HG03064 (cell line): ENCODE results near the gene PGP.
"Not testable (repeated sequence)": the region's sequence is repeated elsewhere in the genome, so short reads cannot be mapped to it uniquely, and the experiment has no call there.

Experiments used
- ATAC-seq: cut with Tn5 transposase; IDR thresholded peaks from one replicate; pipeline ENCODE4 v1.9.1; 2021; ENCODE audit warnings: low read depth; ENCODE audit not compliant: unreplicated experiment

PGP gene

DNA sequence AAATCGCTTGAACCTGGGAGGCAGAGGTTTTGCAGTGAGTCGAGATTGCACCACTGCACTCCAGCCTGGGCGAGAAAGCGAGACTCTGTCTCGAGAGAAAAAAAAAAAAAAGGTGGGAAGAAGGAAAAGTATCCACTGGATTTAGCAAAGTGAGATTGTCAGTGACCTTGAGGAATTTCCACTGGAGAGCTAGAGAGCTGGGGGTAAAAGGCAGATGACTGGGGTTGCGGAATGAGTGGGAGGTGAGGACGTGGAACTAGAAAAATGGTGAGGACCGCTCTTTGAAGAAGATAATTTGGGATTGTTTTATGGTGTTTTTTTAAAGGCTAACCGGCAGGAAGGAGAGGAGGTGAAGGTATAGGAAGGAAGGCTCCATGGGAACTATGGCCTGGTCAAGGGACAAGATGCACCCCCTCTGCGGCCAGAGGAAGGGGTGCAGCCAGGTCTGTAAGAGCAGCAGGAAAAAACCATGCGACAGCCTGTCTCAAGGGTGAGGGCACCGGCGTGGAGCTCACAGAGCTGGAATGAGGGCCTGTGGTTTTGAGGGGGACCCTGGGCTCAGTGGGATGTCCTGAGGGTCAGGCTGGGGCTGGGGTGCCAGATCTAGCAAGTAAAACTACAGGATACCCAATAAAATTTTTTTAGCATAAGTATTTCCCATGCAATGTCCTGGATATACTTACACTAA, 10.1 kb downstream of the PGP start:
- ATAC-seq: no peak

DNA sequence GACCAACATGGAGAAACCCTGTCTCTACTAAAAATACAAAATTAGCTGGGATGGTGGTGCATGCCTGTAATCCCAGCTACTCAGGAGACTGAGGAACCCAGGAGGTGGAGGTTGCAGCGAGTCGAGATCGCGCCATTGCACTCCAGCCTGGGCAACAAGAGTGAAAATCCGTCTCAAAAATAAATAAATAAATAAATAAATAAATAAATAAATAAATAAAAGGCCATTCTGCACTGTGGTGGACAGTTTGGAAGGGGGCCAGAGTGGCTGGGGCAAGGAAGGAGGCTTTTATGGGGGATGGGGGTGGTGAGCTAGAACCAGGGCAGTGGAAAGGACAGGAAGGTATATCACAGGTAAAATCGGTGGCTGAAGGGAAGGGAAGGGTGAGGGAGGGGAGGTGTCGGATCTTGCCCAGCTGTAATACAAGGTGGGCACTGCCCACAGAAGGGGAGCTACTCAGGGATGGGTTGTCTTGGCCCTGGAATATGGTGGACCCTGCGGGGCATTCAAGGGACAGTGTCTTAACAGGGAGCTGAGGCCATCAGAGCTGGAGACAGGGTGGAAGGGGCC, 11.4 kb downstream of the PGP start:
- ATAC-seq: not testable (repeated sequence)

DNA sequence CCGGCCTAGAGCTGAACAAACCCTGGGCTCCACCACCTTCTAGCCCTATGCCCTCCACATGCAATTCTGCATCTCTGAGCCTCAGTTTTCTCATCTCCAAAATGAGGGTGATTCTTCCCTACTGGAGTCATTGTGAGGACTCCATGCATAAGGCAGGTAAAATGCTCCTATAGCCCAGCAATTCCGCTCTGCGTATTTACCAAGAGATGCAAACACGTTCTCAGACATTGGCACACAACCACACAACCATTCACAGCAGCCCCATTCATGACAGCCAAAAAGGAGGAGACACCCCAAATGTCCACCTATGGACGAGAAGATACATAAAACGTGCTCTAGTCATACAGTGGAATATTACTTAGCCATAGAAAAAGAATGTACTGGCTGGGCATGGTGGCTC, 14.3 kb downstream of the PGP start:
- no peak for ATAC-seq

DNA sequence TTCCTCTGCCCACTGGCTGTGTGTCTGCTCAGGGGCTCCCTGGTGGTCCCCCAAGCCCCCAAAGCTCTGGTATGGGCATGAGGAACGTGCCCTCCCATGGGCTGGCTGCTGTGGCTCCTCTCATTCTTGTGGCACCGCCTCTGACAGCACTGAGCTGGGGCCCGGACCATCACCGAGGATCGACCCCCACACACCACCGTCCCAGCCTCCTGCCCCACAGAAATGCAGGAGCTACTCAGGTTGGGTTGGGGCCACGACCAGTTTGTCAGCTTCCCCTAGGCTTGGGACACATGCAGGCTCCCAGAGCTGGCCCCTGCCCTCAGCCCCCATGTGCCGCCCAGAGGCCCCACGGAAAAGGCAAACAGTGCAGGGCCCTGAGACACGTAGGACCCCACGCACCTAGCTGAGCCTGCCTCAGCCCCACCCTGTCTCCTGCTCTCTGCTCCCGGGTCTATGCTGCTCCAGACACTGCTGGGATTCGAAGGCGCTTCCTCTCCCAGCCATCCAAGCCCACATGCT, 15.0 kb downstream of the PGP start:
- ATAC-seq: no peak

- no peak for ATAC-seq
Observed at GRCh38 chr16:2199095-2199494, 15.5 kb downstream of the PGP start.

GRCh38 chr16:2198283-2198682, 16.4 kb downstream of the PGP start:
- ATAC-seq: no peak

DNA sequence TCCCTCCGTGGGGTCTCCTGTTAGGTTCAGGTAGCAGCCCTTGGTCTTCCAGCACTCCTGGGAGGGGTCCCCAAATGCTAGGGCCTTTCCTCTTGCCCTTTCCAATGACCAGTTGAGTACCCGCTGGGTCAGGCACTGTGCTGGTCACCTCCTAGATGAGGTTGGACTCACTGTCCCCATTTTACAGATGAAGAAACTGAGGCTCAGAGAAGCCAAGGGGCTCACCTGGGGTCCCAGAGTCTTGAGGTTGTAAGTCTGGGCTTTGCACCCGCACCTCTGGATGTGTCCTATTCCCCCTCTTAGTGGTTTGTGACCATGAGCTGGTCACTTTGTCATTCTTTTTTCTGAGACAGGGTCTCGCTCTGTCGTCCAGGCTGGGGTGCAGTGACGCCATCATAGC, 16.9 kb downstream of the PGP start:
- no peak for ATAC-seq

DNA sequence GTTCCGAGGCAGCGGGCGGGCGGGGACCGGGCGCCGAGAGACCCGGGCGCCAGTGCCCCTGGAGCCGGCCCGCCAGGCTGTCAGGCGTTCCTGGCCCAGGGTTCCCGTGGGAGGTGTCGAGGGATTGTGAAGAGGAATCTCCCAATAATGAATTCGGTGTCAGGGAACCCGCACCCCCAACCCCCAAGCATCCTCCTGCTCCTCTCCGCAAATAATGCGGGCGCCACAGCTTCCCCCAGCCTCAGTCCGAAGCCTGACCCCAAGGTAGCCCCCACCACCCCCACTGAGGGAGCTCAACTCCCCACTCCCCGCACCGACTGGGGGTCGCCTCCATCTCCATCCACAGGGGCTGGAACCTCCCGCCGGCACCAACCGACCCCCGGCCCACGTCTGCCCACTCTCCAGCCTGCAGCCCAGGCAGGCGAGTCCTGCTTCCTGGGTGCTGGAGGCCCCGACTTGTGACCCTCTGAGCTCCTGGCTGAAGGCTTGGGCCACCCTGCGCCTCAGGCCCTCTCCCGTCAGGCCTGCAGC, 17.6 kb downstream of the PGP start:
- ATAC-seq: no peak

DNA sequence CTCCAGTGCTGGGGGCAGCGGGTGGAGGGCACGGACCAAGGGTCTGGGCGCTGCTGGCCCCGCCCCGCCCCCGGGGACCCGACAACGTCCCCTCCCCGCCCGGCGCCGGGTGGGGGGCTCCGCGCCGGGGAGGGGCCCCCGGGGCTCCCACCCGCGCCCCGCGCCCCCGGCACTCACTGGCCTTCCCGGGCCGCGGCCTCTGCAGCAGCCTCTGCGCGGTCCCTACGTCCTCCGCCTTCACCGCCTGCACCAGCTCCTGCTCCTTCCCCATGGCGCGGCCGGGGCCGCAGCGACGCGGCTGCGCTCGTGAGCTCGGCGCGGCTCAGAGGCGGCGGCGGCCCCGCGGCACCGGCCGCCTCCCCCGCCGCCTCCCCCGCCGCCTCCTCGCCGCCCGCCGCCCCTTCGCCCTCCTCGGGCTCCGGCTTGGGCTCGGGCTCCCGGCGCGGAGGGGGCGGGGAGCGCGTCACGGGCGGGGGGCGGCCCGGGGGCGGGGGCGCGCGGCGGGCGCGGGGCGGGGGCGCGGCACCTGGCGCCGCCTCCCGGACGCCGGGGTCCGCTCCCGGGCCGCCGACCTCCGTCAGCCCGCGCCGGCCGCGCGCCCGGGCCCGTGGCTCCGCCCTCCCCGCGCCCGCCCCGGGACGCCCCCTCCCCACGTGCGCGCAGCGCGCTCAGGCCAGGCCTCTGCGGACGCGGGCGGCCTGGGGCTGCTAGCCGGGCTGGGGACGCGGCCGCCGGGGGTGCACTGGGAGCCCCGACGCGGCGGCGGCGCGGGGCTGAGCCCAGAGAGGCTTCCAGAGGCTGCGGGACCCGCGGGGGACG, 18.3 kb downstream of the PGP start, which contains the start of gene CASKIN1:
TSS of gene CASKIN1 (minus strand) at position 444 of the 819 bp plus-strand sequence. CDS start at position 271, 173 bp downstream.
- ATAC-seq: no peak

DNA sequence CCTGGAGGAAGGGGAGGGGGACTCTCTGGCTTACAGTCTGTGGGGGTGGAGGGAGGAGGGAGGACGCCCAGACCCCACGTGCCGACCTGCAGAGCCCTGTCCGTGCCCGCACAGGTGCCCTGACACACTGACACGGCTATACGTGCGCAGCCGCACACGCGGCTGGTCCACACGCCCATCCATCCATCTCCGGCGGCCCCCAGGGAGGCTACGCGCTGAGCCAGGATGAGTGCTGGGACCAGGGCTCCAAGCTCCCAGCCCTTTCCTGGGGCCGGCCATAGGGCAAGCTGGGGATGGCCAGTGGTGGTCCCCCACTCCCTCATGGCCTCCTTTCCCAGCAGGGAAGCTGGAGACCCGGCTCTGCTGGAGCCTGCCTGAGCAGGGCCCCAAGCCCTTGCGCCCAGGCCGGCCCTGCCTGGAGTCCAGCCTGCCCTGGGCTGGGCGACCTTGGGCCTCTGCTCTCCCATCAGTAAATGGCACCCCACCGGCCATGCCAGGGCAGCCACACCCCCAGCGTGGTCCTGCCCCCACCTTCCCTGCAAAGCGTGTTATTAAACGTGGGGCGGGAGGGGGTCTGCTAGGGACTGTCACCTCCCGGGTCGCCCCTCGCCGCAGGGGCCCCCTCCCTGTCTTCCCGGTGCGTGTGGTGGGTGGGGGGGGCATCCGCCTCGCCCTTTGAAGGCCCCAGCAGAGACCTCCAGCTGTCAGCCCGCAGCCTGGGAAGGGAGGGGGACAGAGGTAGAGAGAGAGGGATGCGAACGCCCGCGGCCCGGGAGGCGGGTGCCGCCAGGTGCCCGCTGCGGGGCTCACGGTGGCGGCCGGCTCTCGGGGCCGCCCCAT, 19.1 kb downstream of the PGP start:
- ATAC-seq: no peak

- no peak for ATAC-seq
Observed at GRCh38 chr16:2194852-2195321, 19.8 kb downstream of the PGP start.

DNA sequence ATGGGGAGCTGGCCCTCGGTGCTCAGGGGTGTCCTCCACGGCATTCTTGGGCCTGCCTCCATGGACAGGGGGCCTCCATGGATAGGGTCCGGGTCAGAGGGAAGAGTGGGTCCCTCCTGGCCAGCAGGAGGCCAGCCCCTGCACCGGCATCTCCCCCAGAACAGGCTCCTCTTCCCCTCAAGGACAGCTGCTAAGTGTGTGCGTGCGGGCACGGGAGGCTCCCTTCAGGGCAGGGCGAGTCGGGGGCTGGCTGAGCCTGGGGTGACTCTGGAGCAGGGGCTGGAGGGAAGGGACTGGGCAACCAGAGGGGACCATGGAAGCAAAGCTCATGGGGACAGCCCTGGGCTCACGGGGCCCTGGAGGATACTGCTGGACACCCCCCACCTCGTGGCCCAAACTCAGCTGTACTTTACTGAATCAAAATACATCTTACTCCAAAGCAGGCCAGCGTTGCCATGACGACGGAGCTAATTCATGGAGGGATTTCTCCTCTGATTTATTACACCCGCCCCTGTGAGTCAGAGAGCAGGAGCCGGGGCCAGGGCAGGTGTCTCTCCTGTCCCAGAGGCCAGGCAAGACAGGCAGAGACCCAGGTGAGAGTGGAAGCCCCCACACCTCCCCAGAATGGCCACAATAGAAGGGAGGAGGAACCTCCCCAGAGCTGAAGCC, 20.3 kb downstream of the PGP start:
- ATAC-seq: no peak

DNA sequence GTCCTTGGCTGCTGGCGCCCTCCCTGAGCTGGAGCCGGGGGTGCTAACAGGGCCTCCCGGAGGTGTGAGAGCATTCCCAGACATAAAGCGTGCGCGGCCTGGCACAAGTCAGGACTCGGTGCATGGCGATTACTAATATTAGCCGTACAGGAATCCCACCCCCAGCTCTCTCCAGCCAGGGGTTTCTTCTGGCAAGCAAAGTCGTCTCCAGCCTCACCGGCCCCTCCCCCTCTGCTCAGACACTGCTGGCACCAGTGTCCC, 23.3 kb downstream of the PGP start:
- ATAC-seq: no peak

DNA sequence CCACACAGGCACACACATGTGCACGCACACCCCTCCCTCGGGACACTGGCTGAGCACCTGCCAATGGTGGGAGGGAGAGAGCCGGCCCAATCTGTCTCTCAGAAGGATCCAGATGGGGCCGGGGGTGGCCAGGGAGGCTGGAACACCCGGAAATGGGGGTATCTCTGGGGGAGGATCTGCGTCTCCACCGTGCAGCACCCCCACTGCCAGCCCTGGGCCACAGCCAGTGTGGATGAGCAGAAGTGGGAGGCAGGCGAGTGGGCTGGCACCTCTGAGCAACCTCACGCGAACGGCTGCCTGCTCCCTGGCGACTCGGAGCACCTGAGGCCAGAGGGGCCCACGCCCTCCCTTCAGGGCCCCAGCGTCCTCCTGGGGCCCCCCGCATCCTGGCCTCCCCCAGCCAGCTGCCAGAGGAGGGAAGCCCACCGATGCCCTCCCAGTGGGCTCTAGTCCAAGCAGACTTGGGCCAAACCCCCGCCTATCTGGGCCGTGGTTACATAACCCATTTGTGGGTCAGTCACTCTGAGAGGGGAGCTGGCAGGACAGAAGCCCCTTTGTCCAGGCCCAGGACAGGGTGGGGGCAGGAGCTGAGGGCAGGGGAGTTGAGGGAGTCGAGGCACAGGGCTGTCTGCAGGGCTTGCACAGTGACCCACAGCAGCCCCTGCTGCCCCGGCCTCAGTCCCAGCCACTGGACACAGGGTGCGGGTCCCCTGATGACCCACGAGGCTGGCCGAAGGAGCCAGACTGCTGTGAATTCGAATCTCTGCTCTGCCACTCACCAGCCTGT, 23.8 kb downstream of the PGP start:
- ATAC-seq: no peak

GRCh38 chr16:2190002-2190658, 24.5 kb downstream of the PGP start:
- no peak for ATAC-seq

DNA sequence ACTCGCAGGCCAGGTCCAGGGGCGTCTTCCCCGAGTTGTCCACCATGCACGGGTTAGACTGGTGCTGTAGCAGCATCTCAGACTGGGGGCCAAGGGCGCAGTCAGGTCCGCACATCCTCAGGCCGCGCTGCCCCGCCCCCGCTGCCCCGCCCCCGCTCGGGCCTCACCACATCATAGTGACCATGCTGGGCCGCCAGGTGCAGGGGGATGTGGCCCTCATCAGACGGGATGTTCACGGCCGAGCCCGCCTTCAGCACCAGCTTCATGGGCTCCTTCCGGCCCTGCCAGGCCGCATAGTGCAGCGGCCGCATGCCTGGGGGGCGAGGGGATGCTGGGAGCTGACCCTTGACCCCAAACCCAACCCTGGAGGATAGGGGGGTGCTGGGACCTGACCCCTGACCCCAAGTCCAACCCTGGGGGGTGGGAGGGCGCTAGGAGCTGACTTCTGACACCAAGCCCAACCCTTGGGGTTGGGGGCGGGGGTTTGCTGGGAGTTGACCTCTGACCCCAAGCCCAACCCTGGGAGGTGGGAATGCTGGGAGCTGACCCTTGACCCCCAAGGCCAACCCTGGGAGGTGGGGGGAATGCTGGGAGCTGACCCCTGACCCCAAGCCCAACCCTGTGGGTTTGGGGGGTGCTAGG, 25.3 kb downstream of the PGP start:
- no peak for ATAC-seq

DNA sequence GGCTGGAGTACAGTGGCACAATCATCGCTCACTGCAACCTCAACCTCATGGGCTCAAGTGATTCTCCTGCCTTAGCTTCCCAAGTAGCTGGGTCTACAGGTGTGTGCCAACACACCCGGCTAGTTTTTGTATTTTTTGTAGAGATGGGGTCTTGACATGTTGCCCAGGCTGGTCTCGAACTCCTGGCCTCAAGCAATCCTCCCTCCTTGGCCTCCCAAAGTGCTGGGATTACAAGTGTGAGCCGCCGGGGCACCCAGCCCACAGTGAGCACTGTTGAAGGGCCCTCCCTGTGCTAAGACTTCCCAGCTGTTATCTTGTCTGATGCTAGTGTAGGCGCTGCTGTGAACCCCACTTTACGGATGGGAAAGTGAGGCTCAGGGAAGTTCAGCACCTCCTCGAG, 26.2 kb downstream of the PGP start:
- ATAC-seq: no peak

DNA sequence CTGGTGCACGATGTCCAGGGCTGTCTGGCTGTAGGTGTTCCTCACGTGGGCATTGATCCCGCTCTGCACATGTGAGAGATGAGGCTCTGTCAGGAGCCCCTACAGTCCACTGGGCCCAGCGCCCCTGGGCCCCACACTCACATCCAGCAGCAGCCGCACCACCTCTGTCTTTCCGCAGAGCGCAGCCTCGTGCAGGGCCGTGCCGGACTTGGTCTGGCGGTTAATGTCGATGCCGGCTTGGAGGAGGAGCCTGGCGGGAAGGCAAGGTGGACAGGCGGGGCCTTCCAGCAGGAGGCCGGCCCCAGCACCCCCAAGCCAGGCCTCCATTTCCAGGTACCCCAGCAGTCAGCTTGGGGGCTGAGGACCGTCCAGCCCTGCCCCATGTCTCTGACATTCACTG, 27.4 kb downstream of the PGP start:
- ATAC-seq: no peak
